ENCODE data around the gene GRK5.

The GRK5 gene

GRCh38 chr10:119256030-119256429 is 48.7 kb downstream of the GRK5 start:
- Histone ChIP-seq H3K4me1 (ENCODE audit: control insufficient read depth in 2 of 2, insufficient read depth in 1 of 2, low read depth in 1 of 2, low read length in 2 of 2) (peaks cover 16 to 23% of the 10 kb centered on the region in 2 donors), H2AFZ (ENCODE audit: low read length) (no peak overlapping the region), H3K4me3 (ENCODE audit: low read length in 2 of 2) (no peak overlapping the region), H4K91ac (ENCODE audit: low read depth, low read length, poor library complexity) (no peak overlapping the region), H3K23ac (ENCODE audit: low read depth, low read length, poor library complexity) (no peak overlapping the region), H3K4ac (ENCODE audit: low read length) (no peak overlapping the region), H2BK12ac (ENCODE audit: low read length) (no peak overlapping the region), H2AK5ac (ENCODE audit: low read depth, low read length) (no peak overlapping the region), H4K8ac (ENCODE audit: low read depth, low read length) (no peak overlapping the region), H2BK120ac (ENCODE audit: low read depth, low read length) (no peak overlapping the region), H3K27ac (replicated peaks; ENCODE audit: low read length) (no peak overlapping the region), H3K14ac (ENCODE audit: low read length) (no peak overlapping the region), H3K36me3 (replicated peaks in 1 of 2; ENCODE audit: control insufficient read depth in 2 of 2, insufficient read depth in 2 of 2, low read length in 2 of 2) (no peaks in the 10 kb centered on the region), H3K4me2 (ENCODE audit: insufficient read depth, low read length, poor library complexity, severe bottlenecking) (no peak overlapping the region), H3K9me3 (replicated peaks in 1 of 2; ENCODE audit: control insufficient read depth in 2 of 2, insufficient read depth in 1 of 2, low read depth in 1 of 2, low read length in 2 of 2) (peaks cover 4 to 9% of the 10 kb centered on the region in 2 donors), H3K9ac (ENCODE audit: low read depth, low read length, poor library complexity) (no peak overlapping the region), H2BK15ac (ENCODE audit: low read length) (no peak overlapping the region), H3K79me1 (ENCODE audit: low read depth, low read length) (peaks cover 3% of the 10 kb centered on the region), H2BK5ac (ENCODE audit: low read length) (no peak overlapping the region), H3K18ac (ENCODE audit: low read length) (no peak overlapping the region), H3K27me3 (ENCODE audit: control insufficient read depth in 3 of 3, insufficient read depth in 3 of 3, low read depth in 1 of 3, low read length in 3 of 3) (no peaks in the 10 kb centered on the region)
- no CpG with 5 or more reads among the region's 8 CpGs for WGBS, 2 donors (ENCODE audit: extremely low coverage in 2 of 2, insufficient read length in 2 of 2, insufficient replicate concordance in 1 of 2)
- no peak for DNase-seq (ENCODE audit: low spot score)

- H3K4me2 ChIP-seq (ENCODE audit: insufficient read depth, low read length, poor library complexity, severe bottlenecking), result no peak overlapping the region
- DNase-seq (ENCODE audit: low spot score), result no peak
- no peak overlapping the region for H3K18ac ChIP-seq (ENCODE audit: low read length)
- H3K27ac ChIP-seq (replicated peaks; ENCODE audit: low read length), result no peak overlapping the region
- no peak overlapping the region for H2BK15ac ChIP-seq (ENCODE audit: low read length)
- H2BK5ac ChIP-seq (ENCODE audit: low read length), result no peak overlapping the region
- no peak overlapping the region for H4K91ac ChIP-seq (ENCODE audit: low read depth, low read length, poor library complexity)
- no peak overlapping the region for H2AFZ ChIP-seq (ENCODE audit: low read length)
- no peak overlapping the region for H2BK120ac ChIP-seq (ENCODE audit: low read depth, low read length)
- no peak overlapping the region for H3K23ac ChIP-seq (ENCODE audit: low read depth, low read length, poor library complexity)
- H2BK12ac ChIP-seq (ENCODE audit: low read length), result no peak overlapping the region
- peaks cover 3% of the 10 kb centered on the region for H3K79me1 ChIP-seq (ENCODE audit: low read depth, low read length)
- peaks cover 4 to 10% of the 10 kb centered on the region in 2 donors for H3K9me3 ChIP-seq (replicated peaks in 1 of 2; ENCODE audit: control insufficient read depth in 2 of 2, insufficient read depth in 1 of 2, low read depth in 1 of 2, low read length in 2 of 2)
- no peak overlapping the region for H4K8ac ChIP-seq (ENCODE audit: low read depth, low read length)
- H3K36me3 ChIP-seq (replicated peaks in 1 of 2; ENCODE audit: control insufficient read depth in 2 of 2, insufficient read depth in 2 of 2, low read length in 2 of 2), result no peaks in the 10 kb centered on the region
- H3K9ac ChIP-seq (ENCODE audit: low read depth, low read length, poor library complexity), result no peak overlapping the region
- no peaks in the 10 kb centered on the region for H3K27me3 ChIP-seq (ENCODE audit: control insufficient read depth in 3 of 3, insufficient read depth in 3 of 3, low read depth in 1 of 3, low read length in 3 of 3)
- H2AK5ac ChIP-seq (ENCODE audit: low read depth, low read length), result no peak overlapping the region
- H3K4me1 ChIP-seq (ENCODE audit: control insufficient read depth in 2 of 2, insufficient read depth in 1 of 2, low read depth in 1 of 2, low read length in 2 of 2), result peaks cover 16 to 21% of the 10 kb centered on the region in 2 donors
- H3K4ac ChIP-seq (ENCODE audit: low read length), result no peak overlapping the region
- H3K14ac ChIP-seq (ENCODE audit: low read length), result no peak overlapping the region
- no peak overlapping the region for H3K4me3 ChIP-seq (ENCODE audit: low read length in 2 of 2)
- WGBS, 2 donors (ENCODE audit: extremely low coverage in 2 of 2, insufficient read length in 2 of 2, insufficient replicate concordance in 1 of 2), result no CpG with 5 or more reads among the region's 5 CpGs
Measured at GRCh38 chr10:119256897-119257296, 49.5 kb downstream of the GRK5 start.

DNA sequence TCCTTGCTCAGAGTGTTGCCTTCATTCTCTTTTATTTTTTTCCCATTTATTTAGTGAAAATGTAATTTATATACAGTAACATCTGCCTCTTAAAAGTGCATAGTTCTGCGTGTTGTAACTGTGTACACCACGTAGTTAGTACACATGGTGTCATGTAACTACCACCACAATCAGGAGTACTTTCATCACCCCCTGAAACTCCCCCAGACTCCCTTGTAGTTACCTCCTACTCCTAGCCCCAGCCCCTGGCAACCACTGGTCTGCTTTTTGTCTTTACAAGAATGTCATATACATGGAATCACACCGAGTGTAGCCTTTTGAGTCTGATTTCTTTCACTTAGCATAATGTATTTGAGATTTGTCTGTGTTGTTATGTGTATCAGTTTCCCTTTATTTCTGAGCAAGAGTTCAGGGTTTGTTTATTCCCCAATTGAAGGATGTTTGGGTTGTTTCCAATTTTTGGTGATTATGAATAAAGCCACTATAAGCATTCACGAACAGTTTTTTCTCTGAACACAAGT is 50.6 kb downstream of the GRK5 start:
- Histone ChIP-seq H3K27me3 (ENCODE audit: control insufficient read depth in 3 of 3, insufficient read depth in 3 of 3, low read depth in 1 of 3, low read length in 3 of 3) (no peaks in the 10 kb centered on the region), H3K14ac (ENCODE audit: low read length) (no peak overlapping the region), H2AFZ (ENCODE audit: low read length) (no peak overlapping the region), H3K4ac (ENCODE audit: low read length) (no peak overlapping the region), H2AK5ac (ENCODE audit: low read depth, low read length) (no peak overlapping the region), H2BK15ac (ENCODE audit: low read length) (no peak overlapping the region), H3K36me3 (replicated peaks in 1 of 2; ENCODE audit: control insufficient read depth in 2 of 2, insufficient read depth in 2 of 2, low read length in 2 of 2) (no peaks in the 10 kb centered on the region), H4K8ac (ENCODE audit: low read depth, low read length) (no peak overlapping the region), H3K27ac (replicated peaks; ENCODE audit: low read length) (no peak overlapping the region), H3K4me1 (ENCODE audit: control insufficient read depth in 2 of 2, insufficient read depth in 1 of 2, low read depth in 1 of 2, low read length in 2 of 2) (peaks cover 14 to 18% of the 10 kb centered on the region in 2 donors), H3K18ac (ENCODE audit: low read length) (no peak overlapping the region), H2BK12ac (ENCODE audit: low read length) (no peak overlapping the region), H3K23ac (ENCODE audit: low read depth, low read length, poor library complexity) (no peak overlapping the region), H3K79me1 (ENCODE audit: low read depth, low read length) (no peaks in the 10 kb centered on the region), H3K9me3 (replicated peaks in 1 of 2; ENCODE audit: control insufficient read depth in 2 of 2, insufficient read depth in 1 of 2, low read depth in 1 of 2, low read length in 2 of 2) (peaks cover 6 to 12% of the 10 kb centered on the region in 2 donors), H3K9ac (ENCODE audit: low read depth, low read length, poor library complexity) (no peak overlapping the region), H2BK120ac (ENCODE audit: low read depth, low read length) (no peak overlapping the region), H3K4me2 (ENCODE audit: insufficient read depth, low read length, poor library complexity, severe bottlenecking) (no peak overlapping the region), H3K4me3 (ENCODE audit: low read length in 2 of 2) (no peak overlapping the region), H4K91ac (ENCODE audit: low read depth, low read length, poor library complexity) (no peak overlapping the region), H2BK5ac (ENCODE audit: low read length) (no peak overlapping the region)
- WGBS, 2 donors (ENCODE audit: extremely low coverage in 2 of 2, insufficient read length in 2 of 2, insufficient replicate concordance in 1 of 2), result no CpG with 5 or more reads among the region's 4 CpGs
- no peak for DNase-seq (ENCODE audit: low spot score)

DNA sequence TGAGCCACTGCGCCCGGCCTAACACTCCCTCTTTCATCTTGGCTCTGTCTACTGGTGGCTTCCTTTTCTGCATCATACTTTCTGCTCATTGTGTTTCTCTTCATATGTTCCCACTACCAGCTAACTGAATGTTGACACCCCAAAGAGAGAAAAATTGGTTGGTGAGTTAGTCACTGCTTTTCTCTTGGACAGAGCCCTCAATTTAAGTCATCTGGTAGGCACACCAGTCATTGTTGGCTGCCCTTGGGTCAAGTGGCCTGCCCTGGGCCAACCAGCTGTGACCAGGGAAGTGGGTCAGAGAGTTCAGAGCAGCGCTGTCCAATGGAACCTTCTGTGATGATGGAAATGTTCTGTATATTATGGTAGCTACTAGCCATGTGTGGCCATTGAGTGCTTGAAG is 52.0 kb downstream of the GRK5 start:
- H2AFZ ChIP-seq (ENCODE audit: low read length), result no peak overlapping the region
- H2BK12ac ChIP-seq (ENCODE audit: low read length), result no peak overlapping the region
- H2BK5ac ChIP-seq (ENCODE audit: low read length), result no peak overlapping the region
- no peak overlapping the region for H3K4ac ChIP-seq (ENCODE audit: low read length)
- H3K9ac ChIP-seq (ENCODE audit: low read depth, low read length, poor library complexity), result no peak overlapping the region
- no peak overlapping the region for H3K18ac ChIP-seq (ENCODE audit: low read length)
- no peak overlapping the region for H4K8ac ChIP-seq (ENCODE audit: low read depth, low read length)
- H3K23ac ChIP-seq (ENCODE audit: low read depth, low read length, poor library complexity), result no peak overlapping the region
- H3K4me2 ChIP-seq (ENCODE audit: insufficient read depth, low read length, poor library complexity, severe bottlenecking), result no peak overlapping the region
- no peak overlapping the region for H3K14ac ChIP-seq (ENCODE audit: low read length)
- H3K36me3 ChIP-seq (replicated peaks in 1 of 2; ENCODE audit: control insufficient read depth in 2 of 2, insufficient read depth in 2 of 2, low read length in 2 of 2), result no peaks in the 10 kb centered on the region
- H2AK5ac ChIP-seq (ENCODE audit: low read depth, low read length), result no peak overlapping the region
- WGBS, 2 donors (ENCODE audit: extremely low coverage in 2 of 2, insufficient read length in 2 of 2, insufficient replicate concordance in 1 of 2), result no CpG with 5 or more reads among the region's 3 CpGs
- no peak overlapping the region for H3K27ac ChIP-seq (replicated peaks; ENCODE audit: low read length)
- no peaks in the 10 kb centered on the region for H3K27me3 ChIP-seq (ENCODE audit: control insufficient read depth in 3 of 3, insufficient read depth in 3 of 3, low read depth in 1 of 3, low read length in 3 of 3)
- H2BK120ac ChIP-seq (ENCODE audit: low read depth, low read length), result no peak overlapping the region
- no peaks in the 10 kb centered on the region for H3K79me1 ChIP-seq (ENCODE audit: low read depth, low read length)
- DNase-seq (ENCODE audit: low spot score), result no peak
- H4K91ac ChIP-seq (ENCODE audit: low read depth, low read length, poor library complexity), result no peak overlapping the region
- no peak overlapping the region for H3K4me3 ChIP-seq (ENCODE audit: low read length in 2 of 2)
- no peak overlapping the region for H2BK15ac ChIP-seq (ENCODE audit: low read length)
- H3K4me1 ChIP-seq (ENCODE audit: control insufficient read depth in 2 of 2, insufficient read depth in 1 of 2, low read depth in 1 of 2, low read length in 2 of 2), result peaks cover 2 to 4% of the 10 kb centered on the region in 2 donors
- peaks cover 6 to 12% of the 10 kb centered on the region in 2 donors for H3K9me3 ChIP-seq (replicated peaks in 1 of 2; ENCODE audit: control insufficient read depth in 2 of 2, insufficient read depth in 1 of 2, low read depth in 1 of 2, low read length in 2 of 2)
